ENCODE measurements around the gene LRP1B.
"Not testable (repeated sequence)": the region's sequence is repeated elsewhere in the genome, so short reads cannot be mapped to it uniquely, and the experiment has no call there.

LRP1B gene

GRCh38 chr2:140747090-140747489 lies 1383.7 kb downstream of the LRP1B start:
- DNase-seq: no peak

- no peak for DNase-seq
Observed at GRCh38 chr2:140744379-140744778, 1386.4 kb downstream of the LRP1B start.

- DNase-seq: no peak
Observed at GRCh38 chr2:140737006-140737405, 1393.8 kb downstream of the LRP1B start.

- no peak for DNase-seq
Observed at GRCh38 chr2:140734992-140735391, 1395.8 kb downstream of the LRP1B start.

- DNase-seq: no peak
Observed at GRCh38 chr2:140718999-140719398, 1411.8 kb downstream of the LRP1B start.

GRCh38 chr2:140717481-140717880 lies 1413.3 kb downstream of the LRP1B start:
- DNase-seq: no peak

GRCh38 chr2:140714586-140714985 lies 1416.2 kb downstream of the LRP1B start:
- no peak for DNase-seq

GRCh38 chr2:140711867-140712266 lies 1418.9 kb downstream of the LRP1B start:
- no peak for DNase-seq

GRCh38 chr2:140701726-140702125 lies 1429.1 kb downstream of the LRP1B start:
- DNase-seq: no peak

- DNase-seq: no peak
Observed at GRCh38 chr2:140698636-140699035, 1432.2 kb downstream of the LRP1B start.

GRCh38 chr2:140696449-140696848 lies 1434.4 kb downstream of the LRP1B start:
- DNase-seq: no peak

GRCh38 chr2:140695155-140695554 lies 1435.7 kb downstream of the LRP1B start:
- no peak for DNase-seq

- DNase-seq: no peak
Observed at GRCh38 chr2:140687825-140688224, 1443.0 kb downstream of the LRP1B start.

- DNase-seq: no peak
Observed at GRCh38 chr2:140683658-140684057, 1447.2 kb downstream of the LRP1B start.

GRCh38 chr2:140680862-140681261 lies 1450.0 kb downstream of the LRP1B start:
- no peak for DNase-seq

GRCh38 chr2:140679752-140680151 lies 1451.1 kb downstream of the LRP1B start:
- DNase-seq: no peak

- DNase-seq: no peak
Observed at GRCh38 chr2:140669911-140670310, 1460.9 kb downstream of the LRP1B start.

- DNase-seq: no peak
Observed at GRCh38 chr2:140667203-140667602, 1463.6 kb downstream of the LRP1B start.

GRCh38 chr2:140662504-140662903 lies 1468.3 kb downstream of the LRP1B start:
- DNase-seq: no peak

GRCh38 chr2:140658760-140659692 lies 1471.8 kb downstream of the LRP1B start:
- DNase-seq: no peak

- DNase-seq: no peak
Observed at GRCh38 chr2:140657657-140658056, 1473.2 kb downstream of the LRP1B start.

GRCh38 chr2:140654565-140654964 lies 1476.3 kb downstream of the LRP1B start:
- DNase-seq: no peak

GRCh38 chr2:140650825-140651224 lies 1480.0 kb downstream of the LRP1B start:
- DNase-seq: no peak

GRCh38 chr2:140650134-140650533 lies 1480.7 kb downstream of the LRP1B start:
- not testable (repeated sequence) for DNase-seq

- no peak for DNase-seq
Observed at GRCh38 chr2:140648393-140648792, 1482.4 kb downstream of the LRP1B start.

Data from stimulated activated CD4-positive, alpha-beta T cell treated with anti-CD3 and anti-CD28 coated beads, Interleukin-4, amount 100 ng/mL, for 1 hour (primary cell).